SK-N-SH treated with all-trans-retinoic acid at 6 μM for 48 hours (cell line): Measurements from ENCODE around the gene LATS1.

Source experiments
- ATAC-seq: fragments of 200-7000 bp; cut with Tn5 transposase; 3 replicates; pipeline ENCODE4 v1.9.1; 2020; ENCODE audit warnings: mild to moderate bottlenecking, moderate library complexity
- ARNTL ChIP-seq: fragments of 450-650 bp; formaldehyde crosslinking; IDR thresholded peaks from 2 replicates; pipeline ENCODE4 v1.5.0; 2020; ENCODE audit warnings: low read depth, mild to moderate bottlenecking, moderate library complexity, borderline replicate concordance
- ESRRG ChIP-seq: fragments of 250-450 bp; sonication (Bioruptor Pico); IDR thresholded peaks from 2 replicates; pipeline ENCODE4 v1.6.1; 2021; ENCODE audit warnings: mild to moderate bottlenecking
- GLIS3 ChIP-seq: fragments of 250-450 bp; sonication (Bioruptor Pico); IDR thresholded peaks from 2 replicates; pipeline ENCODE4 v1.5.0; 2020; ENCODE audit warnings: mild to moderate bottlenecking, moderate library complexity
- ISL1 ChIP-seq: fragments of 250-450 bp; sonication (Bioruptor Pico); IDR thresholded peaks from 2 replicates; pipeline ENCODE4 v2.1.2; 2022; ENCODE audit warnings: mild to moderate bottlenecking, moderate library complexity
- OSR1 ChIP-seq: fragments of 250-450 bp; sonication (Bioruptor Pico); IDR thresholded peaks from 2 replicates; pipeline ENCODE4 v1.8.0; 2022; ENCODE audit warnings: moderate library complexity, mild to moderate bottlenecking, inconsistent platforms
- PPARA ChIP-seq: fragments of 250-450 bp; sonication (Bioruptor Pico); IDR thresholded peaks from 2 replicates; pipeline ENCODE4 v1.5.0; 2020; ENCODE audit warnings: mild to moderate bottlenecking, borderline replicate concordance
- RARB ChIP-seq: fragments of 250-450 bp; sonication (Bioruptor Pico); IDR thresholded peaks from 2 replicates; pipeline ENCODE4 v1.8.0; 2021; ENCODE audit warnings: mild to moderate bottlenecking, moderate library complexity
- SNAI2 ChIP-seq: fragments of 250-450 bp; sonication (Bioruptor Pico); IDR thresholded peaks from 2 replicates; pipeline ENCODE4 v1.5.0; 2020; ENCODE audit warnings: mild to moderate bottlenecking, moderate library complexity
- TOX ChIP-seq: fragments of 250-450 bp; sonication (Bioruptor Pico); IDR thresholded peaks from 2 replicates; pipeline ENCODE4 v1.8.0; 2021; ENCODE audit warnings: mild to moderate bottlenecking, moderate library complexity, borderline replicate concordance
- ZFP3 ChIP-seq: fragments of 250-450 bp; sonication (Bioruptor Pico); IDR thresholded peaks from 2 replicates; pipeline ENCODE4 v1.5.0; 2020; ENCODE audit warnings: mild to moderate bottlenecking, moderate library complexity
- ZFP30 ChIP-seq: fragments of 450-650 bp; formaldehyde crosslinking; IDR thresholded peaks from 2 replicates; pipeline ENCODE4 v1.5.0; 2022; ENCODE audit warnings: mild to moderate bottlenecking, moderate library complexity
- ZNF565 ChIP-seq: fragments of 450-650 bp; formaldehyde crosslinking; conservative IDR thresholded peaks from 2 replicates; pipeline ENCODE4 v1.5.0; 2020; ENCODE audit warnings: low read depth, mild to moderate bottlenecking, moderate library complexity
- ZNF70 ChIP-seq: fragments of 450-650 bp; formaldehyde crosslinking; IDR thresholded peaks from 2 replicates; pipeline ENCODE4 v1.5.0; 2020; ENCODE audit warnings: mild to moderate bottlenecking, moderate library complexity
- ZNF8 ChIP-seq: fragments of 450-650 bp; formaldehyde crosslinking; IDR thresholded peaks from 2 replicates; pipeline ENCODE4 v1.5.0; 2020; ENCODE audit warnings: mild to moderate bottlenecking, moderate library complexity
- TF ChIP-seq, protein P1 (sequence below): fragments of 250-450 bp; sonication (Bioruptor Pico); IDR thresholded peaks from 2 replicates; pipeline ENCODE4 v1.8.0; 2020; ENCODE audit warnings: mild to moderate bottlenecking, moderate library complexity, borderline replicate concordance
- TF ChIP-seq, protein P2 (sequence below): fragments of 250-450 bp; sonication (Bioruptor Pico); IDR thresholded peaks from 2 replicates; pipeline ENCODE4 v1.5.0; 2020; ENCODE audit warnings: mild to moderate bottlenecking, moderate library complexity
- TF ChIP-seq, protein P3 (sequence below): fragments of 250-450 bp; sonication (Bioruptor Pico); IDR thresholded peaks from 2 replicates; pipeline ENCODE4 v1.5.1; 2020; ENCODE audit warnings: low read depth, mild to moderate bottlenecking, moderate library complexity
- TF ChIP-seq, protein P4 (sequence below): fragments of 250-450 bp; sonication (Bioruptor Pico); IDR thresholded peaks from 2 replicates; pipeline ENCODE4 v1.5.1; 2021; ENCODE audit warnings: mild to moderate bottlenecking, moderate library complexity
- TF ChIP-seq, protein P5 (sequence below): fragments of 250-450 bp; sonication (Bioruptor Pico); IDR thresholded peaks from 2 replicates; pipeline ENCODE4 v1.8.0; 2021; ENCODE audit warnings: low read depth, mild to moderate bottlenecking, moderate library complexity, borderline replicate concordance

LATS1 gene

DNA sequence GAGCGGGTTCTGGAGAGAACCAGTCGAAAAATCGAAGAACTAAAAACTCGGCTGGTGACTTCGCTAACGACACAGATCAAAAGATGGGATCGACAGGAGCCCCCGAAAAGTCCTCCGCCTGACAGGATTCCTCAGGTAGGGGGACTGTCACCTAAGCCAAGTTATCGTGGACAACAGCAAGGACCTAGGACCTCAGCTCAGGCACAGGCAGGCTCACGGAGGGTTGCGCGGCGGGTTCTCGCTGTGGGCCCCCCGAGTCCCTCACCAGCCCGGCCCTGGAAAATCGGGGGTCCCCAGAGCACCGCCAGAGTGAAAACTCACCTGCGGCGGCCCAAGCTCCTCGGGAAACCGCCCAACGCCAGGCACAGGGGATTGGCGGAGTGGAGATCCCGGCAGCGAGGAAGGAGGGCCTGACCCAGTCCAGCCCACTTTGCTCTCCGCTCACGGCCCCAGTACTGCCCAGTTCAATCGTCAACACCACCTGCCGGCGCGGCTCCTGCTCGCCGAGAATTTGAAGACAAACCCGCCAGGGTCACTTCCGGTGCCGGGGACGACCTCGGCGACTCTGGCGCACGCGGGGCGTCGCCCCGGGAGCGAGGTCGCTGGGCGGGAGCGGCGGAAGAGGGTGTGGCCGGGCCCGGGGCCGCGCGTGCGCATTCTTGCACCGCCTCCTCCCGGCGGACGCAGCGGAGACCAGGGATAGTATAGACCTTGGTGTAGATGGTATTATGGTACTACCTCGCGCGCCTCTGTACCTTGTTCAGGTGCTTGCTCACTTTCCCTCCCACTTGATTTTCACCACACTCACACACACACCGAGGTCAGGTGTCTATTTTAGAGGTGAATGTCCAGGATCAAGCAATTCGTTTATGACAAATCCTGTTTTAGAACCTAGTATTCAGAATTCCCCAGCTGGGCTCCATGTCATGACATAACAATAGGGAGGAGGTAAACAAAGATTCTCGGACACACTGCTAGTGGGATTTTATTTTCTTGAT is 69.5 kb downstream of the LATS1 start, which contains the start of gene KATNA1:
Gene KATNA1 (minus strand): TSS at position 567 of the 998 bp plus-strand sequence. CDS start 10,167 bp downstream, outside the sequence.
- peak; percentile 93 for ATAC-seq
- TF ChIP-seq ESRRG (no peak), ZFP30 (no peak), RARB (CRISPR knock-in tag) (no peak), GLIS3 (CRISPR knock-in tag) (no peak), ZNF8 (CRISPR knock-in tag) (no peak), SNAI2 (no peak), ZNF565 (CRISPR knock-in tag) (no peak), ARNTL (CRISPR knock-in tag) (no peak), ZFP3 (CRISPR knock-in tag) (no peak), ISL1 (CRISPR knock-in tag) (no peak)
- TF ChIP-seq, protein P1, sequence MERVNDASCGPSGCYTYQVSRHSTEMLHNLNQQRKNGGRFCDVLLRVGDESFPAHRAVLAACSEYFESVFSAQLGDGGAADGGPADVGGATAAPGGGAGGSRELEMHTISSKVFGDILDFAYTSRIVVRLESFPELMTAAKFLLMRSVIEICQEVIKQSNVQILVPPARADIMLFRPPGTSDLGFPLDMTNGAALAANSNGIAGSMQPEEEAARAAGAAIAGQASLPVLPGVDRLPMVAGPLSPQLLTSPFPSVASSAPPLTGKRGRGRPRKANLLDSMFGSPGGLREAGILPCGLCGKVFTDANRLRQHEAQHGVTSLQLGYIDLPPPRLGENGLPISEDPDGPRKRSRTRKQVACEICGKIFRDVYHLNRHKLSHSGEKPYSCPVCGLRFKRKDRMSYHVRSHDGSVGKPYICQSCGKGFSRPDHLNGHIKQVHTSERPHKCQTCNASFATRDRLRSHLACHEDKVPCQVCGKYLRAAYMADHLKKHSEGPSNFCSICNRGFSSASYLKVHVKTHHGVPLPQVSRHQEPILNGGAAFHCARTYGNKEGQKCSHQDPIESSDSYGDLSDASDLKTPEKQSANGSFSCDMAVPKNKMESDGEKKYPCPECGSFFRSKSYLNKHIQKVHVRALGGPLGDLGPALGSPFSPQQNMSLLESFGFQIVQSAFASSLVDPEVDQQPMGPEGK (CRISPR knock-in tag), result no peak
- TF ChIP-seq, protein P2, sequence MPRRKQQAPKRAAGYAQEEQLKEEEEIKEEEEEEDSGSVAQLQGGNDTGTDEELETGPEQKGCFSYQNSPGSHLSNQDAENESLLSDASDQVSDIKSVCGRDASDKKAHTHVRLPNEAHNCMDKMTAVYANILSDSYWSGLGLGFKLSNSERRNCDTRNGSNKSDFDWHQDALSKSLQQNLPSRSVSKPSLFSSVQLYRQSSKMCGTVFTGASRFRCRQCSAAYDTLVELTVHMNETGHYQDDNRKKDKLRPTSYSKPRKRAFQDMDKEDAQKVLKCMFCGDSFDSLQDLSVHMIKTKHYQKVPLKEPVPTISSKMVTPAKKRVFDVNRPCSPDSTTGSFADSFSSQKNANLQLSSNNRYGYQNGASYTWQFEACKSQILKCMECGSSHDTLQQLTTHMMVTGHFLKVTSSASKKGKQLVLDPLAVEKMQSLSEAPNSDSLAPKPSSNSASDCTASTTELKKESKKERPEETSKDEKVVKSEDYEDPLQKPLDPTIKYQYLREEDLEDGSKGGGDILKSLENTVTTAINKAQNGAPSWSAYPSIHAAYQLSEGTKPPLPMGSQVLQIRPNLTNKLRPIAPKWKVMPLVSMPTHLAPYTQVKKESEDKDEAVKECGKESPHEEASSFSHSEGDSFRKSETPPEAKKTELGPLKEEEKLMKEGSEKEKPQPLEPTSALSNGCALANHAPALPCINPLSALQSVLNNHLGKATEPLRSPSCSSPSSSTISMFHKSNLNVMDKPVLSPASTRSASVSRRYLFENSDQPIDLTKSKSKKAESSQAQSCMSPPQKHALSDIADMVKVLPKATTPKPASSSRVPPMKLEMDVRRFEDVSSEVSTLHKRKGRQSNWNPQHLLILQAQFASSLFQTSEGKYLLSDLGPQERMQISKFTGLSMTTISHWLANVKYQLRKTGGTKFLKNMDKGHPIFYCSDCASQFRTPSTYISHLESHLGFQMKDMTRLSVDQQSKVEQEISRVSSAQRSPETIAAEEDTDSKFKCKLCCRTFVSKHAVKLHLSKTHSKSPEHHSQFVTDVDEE (CRISPR knock-in tag), result no peak

DNA sequence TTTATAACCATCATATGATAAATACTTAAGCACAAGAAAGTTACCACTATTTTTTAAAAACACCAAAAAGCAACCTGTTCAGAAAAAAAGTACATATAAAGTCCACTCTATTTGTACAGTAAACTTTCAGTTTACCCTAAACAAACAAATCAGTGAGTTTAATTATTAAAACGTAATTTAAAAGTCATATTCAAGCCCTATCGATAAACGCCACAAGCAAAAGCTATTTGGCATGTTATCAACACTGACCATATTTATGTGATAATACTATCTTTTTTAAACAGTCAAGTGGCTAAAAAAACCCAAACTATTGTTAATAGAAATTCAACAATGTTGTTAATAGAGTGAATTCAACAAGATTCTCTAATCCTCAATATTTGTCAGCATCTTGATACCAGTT is 71.3 kb downstream of the LATS1 start:
- TF ChIP-seq, protein P3, sequence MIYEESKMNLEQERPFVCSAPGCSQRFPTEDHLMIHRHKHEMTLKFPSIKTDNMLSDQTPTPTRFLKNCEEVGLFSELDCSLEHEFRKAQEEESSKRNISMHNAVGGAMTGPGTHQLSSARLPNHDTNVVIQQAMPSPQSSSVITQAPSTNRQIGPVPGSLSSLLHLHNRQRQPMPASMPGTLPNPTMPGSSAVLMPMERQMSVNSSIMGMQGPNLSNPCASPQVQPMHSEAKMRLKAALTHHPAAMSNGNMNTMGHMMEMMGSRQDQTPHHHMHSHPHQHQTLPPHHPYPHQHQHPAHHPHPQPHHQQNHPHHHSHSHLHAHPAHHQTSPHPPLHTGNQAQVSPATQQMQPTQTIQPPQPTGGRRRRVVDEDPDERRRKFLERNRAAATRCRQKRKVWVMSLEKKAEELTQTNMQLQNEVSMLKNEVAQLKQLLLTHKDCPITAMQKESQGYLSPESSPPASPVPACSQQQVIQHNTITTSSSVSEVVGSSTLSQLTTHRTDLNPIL (CRISPR knock-in tag), result no peak
- no peak for TF ChIP-seq OSR1
- TF ChIP-seq PPARA, result no peak
- TF ChIP-seq ZFP3 (CRISPR knock-in tag), result no peak
- TF ChIP-seq, protein P4, sequence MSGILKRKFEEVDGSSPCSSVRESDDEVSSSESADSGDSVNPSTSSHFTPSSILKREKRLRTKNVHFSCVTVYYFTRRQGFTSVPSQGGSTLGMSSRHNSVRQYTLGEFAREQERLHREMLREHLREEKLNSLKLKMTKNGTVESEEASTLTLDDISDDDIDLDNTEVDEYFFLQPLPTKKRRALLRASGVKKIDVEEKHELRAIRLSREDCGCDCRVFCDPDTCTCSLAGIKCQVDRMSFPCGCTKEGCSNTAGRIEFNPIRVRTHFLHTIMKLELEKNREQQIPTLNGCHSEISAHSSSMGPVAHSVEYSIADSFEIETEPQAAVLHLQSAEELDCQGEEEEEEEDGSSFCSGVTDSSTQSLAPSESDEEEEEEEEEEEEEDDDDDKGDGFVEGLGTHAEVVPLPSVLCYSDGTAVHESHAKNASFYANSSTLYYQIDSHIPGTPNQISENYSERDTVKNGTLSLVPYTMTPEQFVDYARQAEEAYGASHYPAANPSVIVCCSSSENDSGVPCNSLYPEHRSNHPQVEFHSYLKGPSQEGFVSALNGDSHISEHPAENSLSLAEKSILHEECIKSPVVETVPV (CRISPR knock-in tag), result no peak
- no peak for TF ChIP-seq ARNTL (CRISPR knock-in tag)
- TF ChIP-seq RARB (CRISPR knock-in tag), result no peak
- no peak for TF ChIP-seq GLIS3 (CRISPR knock-in tag)
- TF ChIP-seq SNAI2, result no peak
- TF ChIP-seq, protein P2 (CRISPR knock-in tag), result no peak
- TF ChIP-seq, protein P5, sequence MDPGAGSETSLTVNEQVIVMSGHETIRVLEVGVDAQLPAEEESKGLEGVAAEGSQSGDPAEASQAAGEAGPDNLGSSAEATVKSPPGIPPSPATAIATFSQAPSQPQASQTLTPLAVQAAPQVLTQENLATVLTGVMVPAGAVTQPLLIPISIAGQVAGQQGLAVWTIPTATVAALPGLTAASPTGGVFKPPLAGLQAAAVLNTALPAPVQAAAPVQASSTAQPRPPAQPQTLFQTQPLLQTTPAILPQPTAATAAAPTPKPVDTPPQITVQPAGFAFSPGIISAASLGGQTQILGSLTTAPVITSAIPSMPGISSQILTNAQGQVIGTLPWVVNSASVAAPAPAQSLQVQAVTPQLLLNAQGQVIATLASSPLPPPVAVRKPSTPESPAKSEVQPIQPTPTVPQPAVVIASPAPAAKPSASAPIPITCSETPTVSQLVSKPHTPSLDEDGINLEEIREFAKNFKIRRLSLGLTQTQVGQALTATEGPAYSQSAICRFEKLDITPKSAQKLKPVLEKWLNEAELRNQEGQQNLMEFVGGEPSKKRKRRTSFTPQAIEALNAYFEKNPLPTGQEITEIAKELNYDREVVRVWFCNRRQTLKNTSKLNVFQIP (CRISPR knock-in tag), result no peak
- no peak for TF ChIP-seq ISL1 (CRISPR knock-in tag)
- TF ChIP-seq ZNF70 (CRISPR knock-in tag), result no peak
- no peak for TF ChIP-seq TOX (CRISPR knock-in tag)
- ATAC-seq, result no peak
